GM19397 (cell line): ENCODE results near the gene ZC3H4.
"Not testable (repeated sequence)": the region's sequence is repeated elsewhere in the genome, so short reads cannot be mapped to it uniquely, and the experiment has no call there.

ENCODE experiments used
- ATAC-seq: cut with Tn5 transposase; IDR thresholded peaks from one replicate; pipeline ENCODE4 v1.9.1; 2021; ENCODE audit warnings: mild to moderate bottlenecking, moderate library complexity; ENCODE audit not compliant: unreplicated experiment

ZC3H4 gene

GRCh38 chr19:47112997-47113849 is at the start of gene ZC3H4:
Gene ZC3H4, minus strand, starts transcription at chr19:47113776. Its CDS starts 1,192 bp downstream, at chr19:47112584.
- peak; percentile 71 for ATAC-seq

- no peak for ATAC-seq
Measured at GRCh38 chr19:47161876-47162489, 48.4 kb upstream of the ZC3H4 start.

DNA sequence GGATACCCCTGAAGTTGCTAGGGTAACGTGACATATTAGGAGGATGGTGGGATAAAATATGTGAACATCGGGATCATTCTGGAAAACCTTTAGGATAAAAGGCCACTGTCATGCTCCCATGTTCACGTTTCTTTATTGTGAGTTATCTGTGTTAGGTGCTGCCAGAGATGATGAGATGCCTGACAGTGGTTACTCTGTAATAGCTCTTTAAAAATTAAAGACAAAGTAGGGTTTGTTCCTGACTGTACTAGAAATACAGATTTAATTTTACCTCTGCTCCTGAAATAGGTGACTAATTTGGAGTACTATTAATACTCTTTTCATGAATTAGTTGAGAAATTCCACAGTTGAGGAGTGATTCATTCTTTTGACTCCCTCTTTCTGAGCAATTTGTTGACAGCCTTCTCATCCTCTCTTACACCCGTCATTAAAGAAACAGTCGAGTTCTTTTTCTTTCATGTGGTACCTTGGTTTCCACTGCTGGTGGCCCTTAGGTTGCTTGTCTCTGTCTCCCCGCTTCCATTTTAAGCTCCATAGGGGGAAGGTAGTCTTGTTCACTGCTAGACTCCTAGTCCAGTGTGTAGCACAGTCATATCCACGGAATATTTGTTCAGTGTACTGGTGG is 45.4 kb upstream of the ZC3H4 start:
- no peak for ATAC-seq

DNA sequence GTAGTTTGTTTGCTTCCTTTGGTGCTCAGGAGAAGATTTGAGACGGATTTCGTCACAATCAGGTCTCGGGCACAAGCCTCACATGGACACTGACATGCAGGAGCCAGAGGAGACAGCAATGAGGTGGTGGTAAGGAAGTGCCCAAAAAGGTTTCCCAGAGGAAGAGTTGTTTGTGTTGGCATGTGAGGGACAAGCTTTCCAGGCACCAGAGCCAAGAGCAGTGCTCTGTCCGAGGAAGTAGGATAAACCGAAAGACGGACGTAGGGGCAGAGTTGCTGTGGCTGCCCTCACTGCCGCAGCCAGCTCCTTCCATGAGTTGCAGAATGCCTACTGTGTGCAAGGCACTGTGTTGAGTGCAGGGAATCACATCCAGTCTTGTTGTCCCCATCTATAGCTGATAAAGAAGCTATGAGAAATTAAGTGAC is 44.8 kb upstream of the ZC3H4 start:
- no peak for ATAC-seq

DNA sequence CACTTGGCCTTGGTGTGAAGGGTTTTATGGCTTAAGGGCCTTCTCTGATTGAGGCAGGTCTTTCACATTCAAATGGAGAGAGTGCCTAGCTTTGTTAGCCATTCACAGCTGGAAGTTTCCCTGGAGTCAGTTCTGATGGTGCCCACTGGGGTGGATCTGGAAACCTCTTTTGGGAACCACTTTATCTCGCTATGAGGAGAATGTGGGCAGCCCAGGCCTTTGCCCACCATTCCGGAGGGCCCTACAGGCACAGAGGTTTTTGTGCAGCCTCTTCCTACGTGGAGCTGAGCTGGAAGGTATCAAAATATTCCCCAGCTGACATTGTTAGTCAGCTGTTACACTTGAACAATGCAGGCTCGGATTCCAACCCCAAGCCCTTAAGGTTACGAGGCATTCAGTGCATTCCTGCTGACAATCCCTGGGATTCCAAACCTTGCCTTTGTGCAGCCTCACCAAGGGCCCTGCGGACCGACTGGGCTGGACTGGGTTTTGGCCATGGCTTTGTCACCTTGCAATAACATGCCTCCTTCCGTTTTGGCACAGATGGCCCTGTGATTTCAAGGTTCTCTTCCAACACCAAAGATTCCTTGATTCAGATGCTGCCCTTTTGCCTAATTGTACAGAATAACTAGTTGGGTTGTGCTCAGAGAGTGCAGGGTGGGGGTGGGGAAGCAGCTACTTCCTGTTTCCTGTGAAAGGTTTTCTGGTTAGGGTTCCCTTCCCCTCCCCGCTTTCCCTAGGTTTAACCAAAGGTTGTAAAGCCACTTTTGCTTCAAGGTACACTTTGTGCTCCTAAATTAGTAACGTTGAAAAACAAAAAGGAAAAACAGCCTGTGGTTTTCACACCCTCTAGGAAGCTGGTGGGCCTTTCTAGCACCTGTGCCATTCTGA is 44.1 kb upstream of the ZC3H4 start:
- no peak for ATAC-seq

GRCh38 chr19:47156861-47157430 is 43.4 kb upstream of the ZC3H4 start:
- ATAC-seq, result no peak

- ATAC-seq, result no peak
Measured at GRCh38 chr19:47155148-47155547, 41.6 kb upstream of the ZC3H4 start.

- no peak for ATAC-seq
Measured at GRCh38 chr19:47153266-47153665, 39.7 kb upstream of the ZC3H4 start.

- no peak for ATAC-seq
Measured at GRCh38 chr19:47152632-47153031, 39.1 kb upstream of the ZC3H4 start.

DNA sequence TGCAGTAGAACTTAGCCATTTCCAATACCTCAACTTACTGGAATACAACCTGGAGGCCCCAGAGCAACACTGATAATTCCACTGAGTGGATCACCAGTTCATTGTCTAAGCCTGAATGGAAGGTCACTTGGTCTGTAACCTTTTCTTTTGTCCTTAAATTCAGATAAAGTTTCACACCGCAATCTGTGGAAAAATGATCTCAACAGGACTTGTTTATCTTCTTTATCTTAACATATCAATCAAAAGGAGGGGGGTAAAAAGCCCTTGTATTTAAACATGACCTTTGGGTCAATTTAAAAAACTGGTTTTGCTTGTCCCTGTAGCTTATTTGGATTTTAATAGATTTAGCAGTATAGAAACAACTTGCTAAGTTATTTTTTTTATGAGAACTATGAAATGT is 38.6 kb upstream of the ZC3H4 start:
- no peak for ATAC-seq

DNA sequence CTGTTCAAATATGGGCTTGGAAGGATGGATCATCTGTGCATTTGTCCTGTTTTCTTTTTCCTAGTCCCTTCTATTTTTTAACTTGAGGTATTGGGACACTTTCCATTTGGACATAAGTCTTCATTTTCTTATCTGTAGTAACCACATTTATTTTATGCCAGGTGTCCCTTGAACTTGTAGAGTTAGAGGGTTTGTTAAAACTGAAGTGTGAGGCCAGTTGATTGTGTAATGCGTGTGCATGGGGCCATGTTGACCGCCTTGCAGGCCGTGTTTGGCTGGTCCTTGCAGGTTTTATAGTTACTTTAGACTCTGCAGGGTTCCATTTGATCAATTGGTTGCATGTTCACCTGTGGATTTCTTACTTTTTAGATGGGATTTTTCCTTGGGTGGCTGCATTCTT is 38.1 kb upstream of the ZC3H4 start:
- ATAC-seq, result no peak

DNA sequence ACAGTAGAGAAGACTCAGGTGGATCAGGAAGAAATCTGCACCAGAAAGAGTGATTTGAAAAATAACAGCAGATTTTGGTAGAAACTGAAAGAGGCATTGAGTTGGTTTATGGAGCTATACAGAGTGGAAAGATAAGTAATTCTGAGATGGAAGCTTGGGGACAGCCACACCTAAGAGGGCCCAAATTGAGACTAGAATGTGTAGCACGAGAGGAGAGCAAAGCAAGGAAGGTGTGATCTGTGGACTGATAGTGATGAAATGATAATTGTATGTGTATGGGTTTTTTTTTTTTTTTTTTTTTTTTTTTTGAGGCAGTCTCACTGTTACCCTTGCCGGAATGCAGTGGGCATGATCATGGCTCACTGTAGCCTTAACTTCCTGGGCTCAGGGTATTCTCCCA is 33.3 kb upstream of the ZC3H4 start:
- ATAC-seq, result no peak

DNA sequence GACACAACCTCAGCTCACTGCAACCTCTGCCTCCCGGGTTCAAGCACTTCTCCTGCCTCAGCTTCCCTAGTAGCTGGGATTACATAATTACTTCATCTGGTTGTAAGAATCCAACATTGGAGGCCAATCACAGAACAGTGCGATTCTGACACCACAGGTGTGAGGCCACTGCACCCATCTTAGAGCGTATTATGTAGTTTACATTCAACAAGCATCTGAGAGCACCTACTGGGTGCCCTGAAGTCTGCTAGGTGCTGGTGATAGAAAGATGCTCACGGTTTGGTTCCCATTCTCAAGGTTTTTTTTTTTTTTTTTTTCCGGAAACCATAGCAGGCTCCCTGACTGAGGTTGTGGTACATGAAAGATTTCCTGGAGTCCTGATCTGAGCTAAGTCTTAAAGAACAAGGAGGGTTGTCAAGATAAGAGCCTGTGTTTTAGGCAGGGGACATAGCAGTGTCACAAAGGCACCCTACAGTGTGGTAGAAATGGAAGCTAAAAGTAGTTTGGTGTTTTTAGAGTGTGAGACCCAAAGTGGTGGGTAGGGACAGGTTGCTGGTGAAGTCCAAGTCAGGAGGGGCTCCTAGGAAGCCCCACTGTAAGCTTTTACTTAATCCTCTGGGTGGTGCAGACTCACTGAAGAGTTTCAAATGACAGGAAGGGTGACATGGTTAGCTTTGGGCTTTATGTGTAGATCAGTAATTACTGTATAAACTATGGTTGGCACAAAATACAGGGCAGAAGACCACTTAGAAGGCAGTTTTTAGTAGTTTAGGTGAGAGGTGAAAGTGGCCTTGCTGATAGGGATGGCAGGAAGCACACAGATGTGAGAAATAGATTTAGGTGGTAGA is 32.3 kb upstream of the ZC3H4 start:
- no peak for ATAC-seq

- no peak for ATAC-seq
Measured at GRCh38 chr19:47144630-47145029, 31.1 kb upstream of the ZC3H4 start.

- ATAC-seq, result no peak
Measured at GRCh38 chr19:47143322-47144073, 29.9 kb upstream of the ZC3H4 start.

GRCh38 chr19:47142779-47143178 is 29.2 kb upstream of the ZC3H4 start:
- ATAC-seq, result no peak

DNA sequence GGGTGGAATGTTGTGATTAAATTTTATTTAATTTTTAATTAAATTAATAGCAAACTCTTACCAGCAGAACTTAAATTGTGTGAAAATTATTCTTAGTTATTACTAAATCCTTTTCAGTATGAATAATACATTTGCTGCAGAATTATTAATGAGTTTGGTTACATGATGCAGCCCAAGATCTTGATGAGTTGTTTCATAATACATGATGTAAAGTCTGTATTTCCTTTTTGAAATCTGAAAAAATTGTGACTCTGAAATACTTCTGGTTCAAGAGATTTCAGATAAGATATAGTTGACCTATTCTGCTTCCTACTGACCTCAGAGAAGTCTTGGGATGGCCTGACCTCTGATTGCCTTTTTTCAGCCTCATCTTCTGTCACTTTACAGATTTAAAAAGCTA is 28.1 kb upstream of the ZC3H4 start:
- no peak for ATAC-seq

- ATAC-seq, result not testable (repeated sequence)
Measured at GRCh38 chr19:47141252-47141651, 27.7 kb upstream of the ZC3H4 start.

GRCh38 chr19:47135156-47135555 is 21.6 kb upstream of the ZC3H4 start:
- ATAC-seq, result no peak
